GM12878 (cell line): ENCODE measurements around the gene CSTF2T. TPM values are rescaled to one million over a fixed set of nuclear protein-coding genes. Genes with fewer than 3 reads are reported as not detected.

ENCODE experiments used
- ATAC-seq: fragments of 200-7000 bp; cut with Tn5 transposase; 3 replicates; pipeline ENCODE4 v1.9.1; 2020; ENCODE audit warnings: mild to moderate bottlenecking, moderate library complexity
- BruUV-seq: library from RNA; stranded (reverse); fragments of 400-500 nt; replicated peaks from 2 replicates; lab custom pipeline; 2021; lab: Mats Ljungman, UMichigan
- CTCF ChIA-PET: fragments of 300-600 bp; sonication (Branson Sonifier 250); formaldehyde crosslinking; extraction: SDS; loops from one replicate; lab custom pipeline; 2021; ENCODE audit warnings: inconsistent platforms; lab: Yijun Ruan, JAX
- POLR2A ChIA-PET: fragments of 350-600 bp; formaldehyde crosslinking; extraction: SDS; loops from one replicate; lab custom pipeline; 2021; ENCODE audit warnings: inconsistent platforms; lab: Charles Lee
- RAD21 ChIA-PET: fragments of 300-600 bp; sonication (Branson Sonifier 250); formaldehyde crosslinking; loops from one replicate; lab custom pipeline; 2023; ENCODE audit warnings: antibody characterized with exemption; ENCODE audit not compliant: unreplicated experiment; lab: Charles Lee
- SMC1A ChIA-PET: fragments of 300-600 bp; sonication (Branson Sonifier 250); formaldehyde crosslinking; loops from one replicate; lab custom pipeline; 2023; ENCODE audit not compliant: unreplicated experiment, uncharacterized antibody; lab: Charles Lee
- DNase-seq: peaks from one replicate; pipeline ENCODE4 v3.0.0-alpha.2; 2011; ENCODE audit warnings: low read depth, low spot score
- FAIRE-seq: peaks from 3 replicates; lab custom pipeline; 2011; peaks lifted over from hg19 to GRCh38; lab: Jason Lieb, UNC
- H2AFZ ChIP-seq: 2 replicates; pipeline ENCODE4 v1.6.0; 2011; ENCODE audit warnings: low read depth, low read length, control low read depth; ENCODE audit not compliant: control insufficient read depth
- H3K27ac ChIP-seq: 2 replicates; pipeline ENCODE4 v1.5.1; 2011; ENCODE audit warnings: control low read depth; ENCODE audit not compliant: control insufficient read depth, insufficient read depth
- H3K27me3 ChIP-seq, 2 experiments: replicated peaks in 1 of 2; 2 replicates each; pipeline versions ENCODE4 v1.6.0 to v1.6.1; 2011; ENCODE audit warnings: low read length in 1 of 2; ENCODE audit not compliant: control insufficient read depth in 2 of 2, insufficient read depth in 2 of 2
- H3K36me3 ChIP-seq, 2 experiments: 2 replicates each; pipeline ENCODE4 v1.5.1; 2011; ENCODE audit warnings: low read length in 1 of 2; ENCODE audit not compliant: control insufficient read depth in 2 of 2, insufficient read depth in 2 of 2
- H3K4me1 ChIP-seq: 2 replicates; pipeline ENCODE4 v1.6.1; 2011; ENCODE audit warnings: mild to moderate bottlenecking, low read length, moderate library complexity, mixed read lengths; ENCODE audit not compliant: control insufficient read depth, insufficient read depth
- H3K4me2 ChIP-seq: 2 replicates; pipeline ENCODE4 v1.6.0; 2011; ENCODE audit warnings: control low read depth; ENCODE audit not compliant: control insufficient read depth, insufficient read depth
- H3K4me3 ChIP-seq: fragments of 200-600 bp; sonication (generic); 2 replicates; pipeline ENCODE4 v1.5.1; 2016
- H3K79me2 ChIP-seq: 2 replicates; pipeline ENCODE4 v1.6.0; 2011; ENCODE audit warnings: low read length; ENCODE audit not compliant: control insufficient read depth, insufficient read depth
- H3K9ac ChIP-seq: 2 replicates; pipeline ENCODE4 v1.8.0; 2011; ENCODE audit warnings: low read length, control low read depth, mixed read lengths; ENCODE audit not compliant: control insufficient read depth, insufficient read depth
- H3K9me3 ChIP-seq: replicated peaks from 3 replicates; pipeline ENCODE4 v1.5.1; 2011; ENCODE audit warnings: mild to moderate bottlenecking, low read length; ENCODE audit not compliant: control insufficient read depth, insufficient read depth
- H4K20me1 ChIP-seq: 2 replicates; pipeline ENCODE4 v1.6.0; 2011; ENCODE audit not compliant: control insufficient read depth, insufficient read depth
- E2F4 ChIP-seq: IDR thresholded peaks from 2 replicates; pipeline ENCODE4 v1.6.1; 2012; ENCODE audit warnings: low read depth, low read length, improper control_type of control experiment
- EP300 ChIP-seq, 2 experiments: fragments of 150-350 bp in 1 of 2; IDR thresholded peaks; 2 replicates each; pipeline ENCODE4 v1.6.1; 2011 to 2012; ENCODE audit warnings: low read depth in 2 of 2, low read length in 2 of 2, borderline replicate concordance in 1 of 2, improper control_type of control experiment in 1 of 2, inconsistent platforms in 1 of 2; ENCODE audit not compliant: control insufficient read depth in 1 of 2
- GABPA ChIP-seq: IDR thresholded peaks from 2 replicates; pipeline ENCODE4 v1.6.1; 2014; ENCODE audit warnings: antibody characterized with exemption, low read depth, mild to moderate bottlenecking, inconsistent platforms
- HCFC1 ChIP-seq: fragments of 150-350 bp; IDR thresholded peaks from 2 replicates; pipeline ENCODE4 v1.6.1; 2014; ENCODE audit warnings: low read length
- HDAC2 ChIP-seq: fragments of 200-600 bp; sonication (generic); IDR thresholded peaks from 2 replicates; pipeline ENCODE4 v1.6.1; 2017
- JUND ChIP-seq: IDR thresholded peaks from 2 replicates; pipeline ENCODE4 v1.6.1; 2012; ENCODE audit warnings: low read depth, mild to moderate bottlenecking, low read length, improper control_type of control experiment, moderate library complexity
- KDM1A ChIP-seq: fragments of 200-600 bp; sonication (generic); IDR thresholded peaks from 2 replicates; pipeline ENCODE4 v1.6.1; 2016; ENCODE audit warnings: borderline replicate concordance
- MTA3 ChIP-seq: IDR thresholded peaks from 2 replicates; pipeline ENCODE4 v1.6.1; 2012; ENCODE audit warnings: low read length, inconsistent platforms, borderline replicate concordance
- MXI1 ChIP-seq: fragments of 150-350 bp; IDR thresholded peaks from 2 replicates; pipeline ENCODE4 v1.6.1; 2011; ENCODE audit warnings: low read depth, mild to moderate bottlenecking, inconsistent platforms, low read length, improper control_type of control experiment
- PAX8 ChIP-seq: fragments of 450-650 bp; IDR thresholded peaks from 2 replicates; pipeline ENCODE4 v1.6.1; 2017; ENCODE audit warnings: mild to moderate bottlenecking, moderate library complexity
- RAD21 ChIP-seq: IDR thresholded peaks from 2 replicates; pipeline ENCODE4 v1.6.1; 2011; ENCODE audit warnings: mild to moderate bottlenecking, low read depth, low read length, moderate library complexity; ENCODE audit not compliant: insufficient read depth
- RAD51 ChIP-seq: fragments of 450-650 bp; IDR thresholded peaks from 2 replicates; pipeline ENCODE4 v1.6.1; 2016; ENCODE audit warnings: moderate library complexity, mild to moderate bottlenecking, inconsistent platforms
- RCOR1 ChIP-seq: conservative IDR thresholded peaks from 2 replicates; pipeline ENCODE4 v1.6.1; 2012; ENCODE audit warnings: low read depth, low read length, improper control_type of control experiment
- RFX5 ChIP-seq: IDR thresholded peaks from 2 replicates; pipeline ENCODE4 v1.6.1; 2011; ENCODE audit warnings: low read depth, low read length, improper control_type of control experiment
- SMAD1 ChIP-seq: fragments of 450-650 bp; IDR thresholded peaks from 2 replicates; pipeline ENCODE4 v1.6.1; 2018; ENCODE audit warnings: mild to moderate bottlenecking, low read depth; ENCODE audit not compliant: partially characterized antibody
- SREBF2 ChIP-seq: IDR thresholded peaks from 2 replicates; pipeline ENCODE4 v1.6.1; 2012; ENCODE audit warnings: mild to moderate bottlenecking, low read length
- STAT3 ChIP-seq: IDR thresholded peaks from 2 replicates; pipeline ENCODE4 v1.6.1; 2011; ENCODE audit warnings: low read depth, low read length, improper control_type of control experiment
- ZBTB11 ChIP-seq: fragments of 450-650 bp; formaldehyde crosslinking; IDR thresholded peaks from 2 replicates; pipeline ENCODE4 v1.5.0; 2022; ENCODE audit warnings: mild to moderate bottlenecking, missing genetic modification characterization
- ZZZ3 ChIP-seq: IDR thresholded peaks from 2 replicates; pipeline ENCODE4 v1.6.1; 2011; ENCODE audit warnings: low read depth; ENCODE audit not compliant: control insufficient read depth, insufficient read length
- WGBS: methylation state at CpG from one replicate; pipeline ENCODE4 v1.1.6; 2016; ENCODE audit warnings: low lambda C conversion rate; ENCODE audit not compliant: insufficient replicate concordance, insufficient coverage; ENCODE audit errors: missing lambda C conversion rate; 5-methylcytosine and 5-hydroxymethylcytosine counted together
- in situ Hi-C: fragments of 300-500 bp; cut with MboI; formaldehyde crosslinking; loops from 9 replicates; pipeline ENCODE4 v1.14.3; 2018; ENCODE audit warnings: mixed read lengths
- intact Hi-C: fragments of 100-400 bp; cut with micrococcal nuclease; formaldehyde crosslinking; loops from one replicate; pipeline ENCODE4 v1.14.2; 2022; ENCODE audit not compliant: unreplicated experiment
- polyA plus RNA-seq, 11 experiments: library from polyadenylated mRNA; depleted of rRNA in 4 of 11; unstranded in 6 of 11; stranded (reverse) in 5 of 11; fragments of >200 nt; fragmentation: Nextera tagmentation in 4 of 11; fragmentation: Illumina TruSeq in 1 of 11; extraction: Ambion mirVana in 4 of 11; extraction: Trizol in 1 of 11; gene quantifications; 1 replicate in 1 of 11; 2 replicates in 10 of 11; pipeline versions ENCODE4 v1.2.1 to v1.2.3, GENCODE V29; 2011 to 2016; ENCODE audit warnings: inconsistent platforms in 2 of 11, missing spikeins in 2 of 11, low read depth in 1 of 11
- total RNA-seq, 4 experiments: library from RNA; depleted of rRNA in 3 of 4; stranded (reverse); fragments of >200 nt in 3 of 4; fragmentation: Illumina TruSeq in 1 of 4; extraction: Trizol in 1 of 4; gene quantifications; 2 replicates each; pipeline versions ENCODE4 v1.2.1 to v1.2.3, GENCODE V29; 2013 to 2021

Gene CSTF2T
- total and polyA plus RNA-seq, 10 of the 15 experiments (the other 5 are each of a cell fraction or from before 2014, with no cell fraction given), result 6.8 to 23.8 (median 14.3) TPM

GRCh38 chr10:51685768-51686167, 13.6 kb downstream of the CSTF2T start:
- 0% methylated on average over 2 of the region's 2 CpGs for WGBS
- ChIA-PET POLR2A (no interaction called here), SMC1A (no interaction called here), RAD21 (no interaction called here), CTCF (no interaction called here)
- Histone ChIP-seq H3K36me3 (no peaks in the 10 kb centered on the region), H3K4me2 (no peak overlapping the region), H3K79me2 (no peaks in the 10 kb centered on the region), H2AFZ (no peak overlapping the region), H3K9ac (no peak overlapping the region), H3K4me1 (no peaks in the 10 kb centered on the region), H3K27me3 (no peaks in the 10 kb centered on the region), H3K4me3 (no peak overlapping the region), H3K9me3 (no peaks in the 10 kb centered on the region), H3K27ac (no peak overlapping the region), H4K20me1 (no peaks in the 10 kb centered on the region)
- no peak for FAIRE-seq
- intact Hi-C loops (no loop called here), in situ Hi-C loops (no loop called here)
- no TSS peak for BruUV-seq
- TF ChIP-seq EP300 (IDR thresholded peaks at IDR 0.05; ENCODE audit: borderline replicate concordance in 1 of 2, control insufficient read depth in 1 of 2, low read depth in 2 of 2, low read length in 2 of 2) (no peak), RAD21 (no peak), ZBTB11 (CRISPR knock-in tag) (no peak), KDM1A (no peak), RAD51 (no peak), JUND (no peak), SREBF2 (no peak), ZZZ3 (no peak), HDAC2 (no peak), HCFC1 (no peak), MXI1 (no peak), E2F4 (no peak), MTA3 (no peak), STAT3 (no peak), SMAD1 (no peak), GABPA (no peak), RFX5 (no peak), RCOR1 (no peak), PAX8 (no peak)
- ATAC-seq, result no peak
- DNase-seq, result no peak
